Forelimb muscle (tissue), 1 donor: ENCODE measurements around the gene GABRD. TPM values are rescaled to one million over a fixed set of nuclear protein-coding genes. Genes with fewer than 3 reads are reported as not detected.

Source experiments
- DNase-seq: peaks from one replicate; pipeline ENCODE4 v3.0.0-alpha.2; 2013; ENCODE audit warnings: low read depth
- polyA plus RNA-seq: library from polyadenylated mRNA; unstranded; fragments of 120-200 nt; gene quantifications from one replicate; pipeline ENCODE4 v1.2.1, GENCODE V29; 2013; ENCODE audit not compliant: insufficient read length

Gene GABRD
- polyA plus RNA-seq, 1 donor: 1.0 TPM

DNA sequence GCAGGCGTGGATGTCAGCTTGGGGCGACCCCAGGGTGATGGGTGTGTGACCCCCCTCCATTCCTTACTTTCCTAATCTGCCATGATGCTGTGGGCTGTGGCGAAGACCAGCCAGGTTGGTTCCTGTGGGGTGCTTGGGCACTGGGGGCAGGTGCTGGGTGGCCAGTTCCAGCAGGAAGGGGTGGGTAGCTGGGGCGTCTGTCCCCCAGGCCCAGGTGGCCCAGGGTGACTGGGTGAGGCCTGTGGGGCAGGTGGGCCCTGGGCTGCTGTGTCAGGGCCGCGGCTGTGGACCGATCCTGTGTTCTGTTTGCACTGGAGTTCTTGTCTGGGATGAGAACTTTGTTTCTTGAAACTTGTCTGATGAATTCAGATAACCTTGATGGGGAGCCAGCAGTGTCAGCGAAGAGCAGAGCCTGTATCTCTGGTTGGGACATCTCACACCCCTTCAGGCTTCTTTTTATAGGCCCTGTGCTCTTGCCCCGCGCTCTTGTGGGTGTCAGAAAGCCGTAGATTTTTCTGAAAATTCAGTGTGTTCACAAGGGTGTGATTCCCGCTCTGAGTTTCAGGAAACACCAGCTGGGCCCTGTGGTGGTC lies 34.7 kb downstream of the GABRD start:
- no peak for DNase-seq

GRCh38 chr1:2054560-2054959 lies 35.4 kb downstream of the GABRD start:
- DNase-seq: no peak

GRCh38 chr1:2055911-2056575 lies 36.9 kb downstream of the GABRD start:
- DNase-seq: no peak

DNA sequence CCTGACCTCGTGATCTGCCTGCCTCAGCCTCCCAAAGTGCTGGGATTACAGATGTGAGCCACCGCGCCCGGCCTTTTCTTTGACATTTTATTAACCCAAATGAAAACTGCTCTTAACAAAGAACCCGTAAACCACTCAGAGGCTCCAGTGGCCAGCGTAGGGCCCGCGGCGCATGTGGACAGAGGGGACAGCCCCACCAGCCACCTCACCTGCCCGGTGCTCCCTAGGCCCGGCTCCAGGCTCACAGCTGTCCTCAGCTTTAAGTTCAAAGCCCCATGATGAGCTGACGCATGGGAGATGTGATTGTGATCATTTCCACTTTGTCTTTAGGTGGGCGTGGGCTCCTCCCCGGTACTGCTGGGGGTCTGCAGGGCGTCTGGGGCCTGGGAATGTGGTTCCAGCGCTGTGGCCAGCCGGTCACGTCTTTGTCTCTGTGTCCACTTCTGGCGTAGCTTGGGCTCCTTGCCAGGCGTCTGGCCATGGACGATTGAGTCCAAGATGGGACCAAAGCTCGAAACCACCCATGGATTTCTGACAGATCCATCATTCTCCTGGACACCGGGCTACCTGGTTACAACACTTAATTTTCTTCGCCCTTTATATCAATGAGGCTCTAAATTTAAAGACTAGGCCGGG lies 37.9 kb downstream of the GABRD start:
- DNase-seq: no peak

GRCh38 chr1:2059290-2059953 lies 40.3 kb downstream of the GABRD start:
- DNase-seq: no peak

DNA sequence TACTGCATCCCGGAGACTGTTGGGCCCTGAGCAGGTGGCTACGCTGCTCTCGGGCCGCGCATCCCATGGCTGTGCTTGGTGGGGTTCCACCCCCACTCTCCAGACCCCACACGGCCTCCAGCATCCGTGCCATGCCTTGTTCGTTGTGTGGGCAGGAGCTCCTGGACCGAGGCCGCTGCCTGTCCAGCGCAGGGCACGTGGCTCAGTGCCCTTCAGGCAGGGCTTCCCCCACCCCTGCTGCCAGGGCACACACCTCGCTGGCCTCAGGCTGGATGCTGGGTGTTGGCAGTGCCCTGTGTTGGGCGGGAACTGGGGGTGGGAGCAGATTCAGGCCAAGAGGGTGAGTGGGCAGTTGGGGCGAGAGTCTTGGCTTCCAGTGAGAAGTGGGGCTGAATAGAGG lies 40.9 kb downstream of the GABRD start:
- DNase-seq: no peak

- DNase-seq: no peak
Measured at GRCh38 chr1:2060535-2060934, 41.4 kb downstream of the GABRD start.

GRCh38 chr1:2061065-2061778 lies 42.1 kb downstream of the GABRD start:
- no peak for DNase-seq

GRCh38 chr1:2065699-2066098 lies 46.6 kb downstream of the GABRD start:
- no peak for DNase-seq

DNA sequence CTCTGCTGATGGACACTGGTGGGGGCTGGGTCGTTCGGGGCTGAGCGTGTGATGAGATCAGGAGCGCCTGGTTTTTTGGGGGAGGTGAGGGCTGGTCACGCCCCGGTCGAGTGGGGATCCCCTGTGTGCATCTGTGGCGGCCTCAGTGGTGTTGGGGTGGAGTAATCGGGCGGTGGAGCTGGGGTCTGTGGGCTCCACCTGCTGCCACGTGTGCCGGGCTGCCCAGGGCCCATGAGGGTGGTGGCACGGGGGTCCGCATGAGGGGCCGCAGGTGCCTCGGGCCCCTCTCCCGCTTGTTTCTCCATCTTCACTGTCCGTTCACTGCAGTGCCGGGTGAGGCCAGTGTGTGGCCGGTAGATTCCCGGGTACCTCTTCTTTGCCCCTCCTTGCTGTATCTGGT lies 48.2 kb downstream of the GABRD start:
- DNase-seq: no peak

DNA sequence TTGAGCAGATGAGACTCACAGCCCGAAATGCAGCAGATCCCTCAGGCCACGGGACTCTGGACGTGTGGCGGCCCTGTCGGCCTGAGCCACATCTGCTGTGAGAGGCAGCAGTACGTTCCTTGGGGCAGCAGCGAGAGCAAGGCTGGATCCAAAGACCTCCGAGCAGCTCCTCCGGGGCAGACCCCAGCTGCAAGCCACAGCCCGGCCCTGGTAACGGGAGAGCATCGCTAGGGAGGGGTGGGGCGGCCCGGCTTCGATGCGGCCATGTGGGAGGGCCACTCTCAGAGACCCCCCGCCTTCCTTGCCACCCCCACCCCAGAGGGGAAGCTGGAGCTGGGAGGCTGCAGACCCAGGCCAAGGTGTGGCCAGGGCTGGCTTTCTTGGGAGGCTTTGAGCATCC lies 48.8 kb downstream of the GABRD start:
- DNase-seq: no peak

DNA sequence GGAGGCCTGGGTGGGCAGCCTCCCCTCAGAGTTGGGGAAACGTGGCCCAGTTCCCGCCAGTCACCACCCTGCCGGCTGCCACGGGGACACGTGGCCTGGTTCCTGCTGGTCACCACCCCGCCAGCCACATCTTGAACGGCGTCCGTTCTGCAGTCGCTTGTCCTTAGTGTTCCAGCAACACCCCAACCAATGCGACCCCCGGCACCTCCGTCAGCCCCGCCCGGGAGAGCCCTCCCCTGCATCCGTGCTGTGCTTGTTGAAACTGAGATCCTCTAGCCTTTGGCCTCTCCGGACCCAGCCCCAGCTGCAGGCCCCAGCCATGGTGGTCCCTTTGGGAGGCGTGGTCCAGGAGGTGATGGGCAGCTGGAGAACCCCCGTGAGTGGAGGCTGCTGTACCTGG lies 49.8 kb downstream of the GABRD start:
- DNase-seq: no peak

DNA sequence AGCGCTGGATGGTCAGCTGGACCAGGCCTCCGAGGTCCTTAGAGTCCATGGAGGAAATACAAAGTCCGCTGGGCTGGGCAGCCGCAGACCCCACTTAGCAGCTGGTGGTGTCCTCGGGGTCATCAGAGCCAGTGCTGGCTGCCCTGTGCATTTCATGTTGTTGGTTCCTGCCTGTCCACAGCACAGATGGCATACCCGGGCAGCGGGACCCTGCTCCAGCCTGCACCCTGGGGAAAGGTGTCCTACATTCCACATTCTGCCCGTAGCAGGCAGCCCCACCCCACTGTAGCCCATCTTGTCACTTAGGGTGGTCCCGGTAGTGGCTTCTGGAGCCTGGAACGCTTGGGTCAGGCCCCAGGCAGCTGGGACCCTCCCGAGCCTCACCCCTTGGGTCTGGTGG lies 50.9 kb downstream of the GABRD start:
- no peak for DNase-seq

- no peak for DNase-seq
Measured at GRCh38 chr1:2070800-2071530, 51.8 kb downstream of the GABRD start.

DNA sequence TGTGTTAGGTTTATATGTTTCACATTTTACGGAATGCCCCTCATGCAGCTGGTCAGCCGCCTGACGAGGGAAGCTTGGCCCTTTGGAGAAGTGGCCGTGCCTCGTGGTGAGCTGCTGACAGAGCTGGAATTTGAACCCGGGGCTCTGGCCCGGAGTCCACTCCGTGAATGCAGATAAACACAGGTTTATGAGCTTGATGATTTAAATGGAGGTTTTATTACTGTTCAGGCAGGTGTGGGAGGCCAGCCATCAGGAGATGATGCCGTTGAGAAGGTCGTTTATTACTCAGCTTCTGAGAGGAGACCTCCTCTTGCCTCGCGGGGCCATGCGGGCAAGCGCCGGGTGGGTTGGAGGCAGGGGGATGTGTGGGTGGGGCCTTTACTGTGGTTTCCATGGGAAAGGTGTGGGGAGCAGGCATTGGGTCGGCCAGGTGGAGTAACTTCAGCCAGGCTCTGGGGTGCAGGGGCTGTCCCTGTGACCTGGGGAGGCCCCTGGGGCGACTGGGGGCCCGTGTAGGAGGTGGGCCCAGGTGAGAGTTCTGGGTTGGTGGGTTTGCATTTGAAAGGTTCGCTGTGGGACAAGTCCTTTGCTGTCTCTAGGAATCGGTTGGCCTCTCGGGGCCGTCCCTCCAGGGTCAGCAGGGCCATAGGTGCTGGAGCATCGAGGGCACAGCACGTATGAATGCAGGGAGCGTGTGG lies 53.1 kb downstream of the GABRD start:
- DNase-seq: no peak

DNA sequence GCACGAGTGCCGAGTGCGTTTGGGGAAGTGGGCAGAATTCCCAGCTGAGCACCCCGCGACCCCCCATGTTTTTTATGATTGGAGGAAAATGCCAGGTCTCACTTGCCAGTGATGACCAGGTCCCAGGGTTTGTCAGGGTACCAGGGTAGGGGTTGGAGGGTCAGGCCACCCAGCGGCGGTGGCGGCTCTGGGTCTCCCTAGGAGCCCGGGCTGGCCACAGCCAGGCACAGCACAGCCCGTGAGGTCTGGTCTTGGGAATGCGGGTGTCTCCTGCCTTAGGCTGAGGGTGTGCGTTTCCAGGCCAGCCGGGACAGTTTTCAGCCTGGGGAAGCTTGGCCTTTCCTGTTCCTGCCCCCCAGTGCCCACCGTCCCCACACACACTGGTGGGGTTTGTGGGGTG lies 53.7 kb downstream of the GABRD start:
- DNase-seq: no peak

DNA sequence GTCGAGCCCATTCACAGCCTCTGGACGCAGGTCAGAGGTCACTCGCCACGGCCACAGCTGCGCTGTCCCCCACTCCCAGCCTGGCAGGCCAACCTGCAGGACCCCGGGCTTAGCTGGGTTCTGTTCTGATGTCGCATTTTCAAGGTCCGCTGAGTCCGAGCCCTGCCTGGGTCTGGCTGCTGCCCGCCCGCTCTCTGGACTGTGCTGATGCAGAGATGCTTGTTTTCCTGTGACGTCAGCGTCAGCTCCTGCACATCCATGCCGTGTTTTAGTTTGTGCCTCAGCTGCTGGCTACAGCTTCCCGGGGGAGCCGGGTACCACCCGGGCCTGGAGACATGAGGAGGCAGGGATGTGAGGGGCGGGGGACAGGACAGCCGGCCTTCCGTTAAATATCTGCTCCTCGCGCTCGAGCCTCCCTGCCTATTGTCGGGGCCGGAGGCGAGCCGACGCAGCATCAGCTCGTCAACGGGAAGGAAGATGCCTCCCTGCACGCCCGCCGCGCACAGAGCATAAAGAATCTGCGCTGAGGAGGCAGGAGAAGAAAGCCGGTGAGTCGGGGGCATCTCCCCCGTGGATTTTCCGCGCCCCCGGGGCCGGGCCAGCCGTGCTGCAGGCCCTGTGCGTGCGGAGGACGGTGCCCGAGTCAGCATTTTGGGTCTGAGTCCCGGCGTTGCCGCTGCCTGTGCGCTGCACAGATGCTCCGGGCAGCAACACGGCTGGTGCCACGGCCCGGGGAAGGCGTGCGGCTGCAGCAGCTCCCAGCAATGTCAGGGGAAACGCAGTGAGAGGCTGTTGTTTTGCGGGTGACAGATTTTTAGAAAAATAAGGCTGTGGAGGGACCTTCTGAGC lies 54.5 kb downstream of the GABRD start:
- DNase-seq: peak; percentile 32

DNA sequence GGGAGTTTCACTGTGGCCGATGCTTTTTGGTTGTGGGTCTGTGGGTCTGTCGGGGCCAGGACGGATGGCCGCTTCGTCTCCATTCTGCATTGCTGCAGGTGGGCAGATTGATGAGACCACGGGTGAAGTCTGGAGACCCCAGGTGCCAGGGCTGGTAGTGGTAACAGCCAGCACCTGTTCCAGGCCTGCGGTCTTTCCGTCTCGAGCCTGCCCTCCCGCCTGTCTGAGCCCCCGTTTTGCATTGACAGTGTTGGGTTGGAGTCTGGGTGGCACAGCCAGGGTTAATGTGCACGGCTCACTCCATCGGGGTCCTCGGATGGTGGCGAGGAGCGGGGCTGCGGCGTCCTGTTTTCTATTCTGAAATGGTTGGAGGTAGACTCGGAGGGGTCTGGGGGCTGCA lies 55.3 kb downstream of the GABRD start:
- DNase-seq: no peak

- no peak for DNase-seq
Measured at GRCh38 chr1:2074944-2075740, 56.0 kb downstream of the GABRD start.
